DOHH2 (cell line): ENCODE measurements around the gene RAB11B.

ENCODE experiments used
- H3F3A ChIP-seq: fragments of 200-600 bp; sonication (generic), shearing (Covaris generic); 2 replicates; pipeline ENCODE4 v1.6.0; 2016; ENCODE audit warnings: antibody characterized with exemption, mild to moderate bottlenecking; ENCODE audit not compliant: control insufficient read depth, insufficient read depth
- H3K27ac ChIP-seq: fragments of 200-600 bp; sonication (generic); 2 replicates; pipeline ENCODE4 v1.5.1; 2014; ENCODE audit warnings: low read depth, mild to moderate bottlenecking, low read length, moderate library complexity
- H3K27me3 ChIP-seq: fragments of 200-600 bp; sonication (generic); 2 replicates; pipeline ENCODE4 v1.6.1; 2014; ENCODE audit warnings: mild to moderate bottlenecking, low read length, mixed read lengths; ENCODE audit not compliant: control insufficient read depth
- H3K36me3 ChIP-seq: fragments of 200-600 bp; sonication (generic); 2 replicates; pipeline ENCODE4 v1.6.1; 2014; ENCODE audit warnings: mild to moderate bottlenecking, low read length, moderate library complexity, mixed read lengths; ENCODE audit not compliant: control insufficient read depth
- H3K4me1 ChIP-seq: fragments of 200-600 bp; sonication (generic); 2 replicates; pipeline ENCODE4 v1.6.1; 2014; ENCODE audit warnings: mild to moderate bottlenecking, low read length, mixed read lengths; ENCODE audit not compliant: control insufficient read depth
- H3K4me2 ChIP-seq: fragments of 200-600 bp; sonication (generic); 2 replicates; pipeline ENCODE4 v1.6.0; 2014; ENCODE audit warnings: mild to moderate bottlenecking, low read length, moderate library complexity
- H3K4me3 ChIP-seq: fragments of 200-600 bp; sonication (generic); 2 replicates; pipeline ENCODE4 v1.5.1; 2014; ENCODE audit warnings: mild to moderate bottlenecking, low read length, mixed read lengths
- H3K79me2 ChIP-seq: fragments of 200-600 bp; sonication (generic); 2 replicates; pipeline ENCODE4 v1.6.1; 2014; ENCODE audit warnings: mild to moderate bottlenecking, low read length, mixed read lengths; ENCODE audit not compliant: control insufficient read depth
- H3K9me2 ChIP-seq: fragments of 200-600 bp; sonication (generic); replicated peaks from 2 replicates; pipeline ENCODE4 v1.6.1; 2014; ENCODE audit warnings: mild to moderate bottlenecking, low read length, mixed read lengths; ENCODE audit not compliant: control insufficient read depth
- H3K9me3 ChIP-seq: fragments of 200-600 bp; sonication (generic); 2 replicates; pipeline ENCODE4 v1.6.1; 2014; ENCODE audit warnings: antibody characterized with exemption, low read length, mixed read lengths; ENCODE audit not compliant: control insufficient read depth, insufficient read depth
- H4K20me1 ChIP-seq: fragments of 200-600 bp; sonication (generic); 2 replicates; pipeline ENCODE4 v1.6.0; 2014; ENCODE audit warnings: low read depth, mild to moderate bottlenecking, antibody characterized with exemption, low read length, moderate library complexity; ENCODE audit not compliant: control insufficient read depth, insufficient read depth
- EZH2phosphoT487 ChIP-seq: fragments of 200-600 bp; sonication (generic); IDR thresholded peaks from 2 replicates; pipeline ENCODE4 v1.6.1; 2017; ENCODE audit warnings: borderline replicate concordance, mild to moderate bottlenecking, antibody characterized with exemption, low read length, moderate library complexity, mixed read lengths
- TF ChIP-seq, protein P1 (sequence below): fragments of 200-600 bp; sonication (generic); IDR thresholded peaks from one replicate; pipeline ENCODE4 v1.5.1; 2014; ENCODE audit warnings: antibody characterized with exemption, mild to moderate bottlenecking, low read depth, low read length; ENCODE audit not compliant: poor library complexity, severe bottlenecking

RAB11B gene

DNA sequence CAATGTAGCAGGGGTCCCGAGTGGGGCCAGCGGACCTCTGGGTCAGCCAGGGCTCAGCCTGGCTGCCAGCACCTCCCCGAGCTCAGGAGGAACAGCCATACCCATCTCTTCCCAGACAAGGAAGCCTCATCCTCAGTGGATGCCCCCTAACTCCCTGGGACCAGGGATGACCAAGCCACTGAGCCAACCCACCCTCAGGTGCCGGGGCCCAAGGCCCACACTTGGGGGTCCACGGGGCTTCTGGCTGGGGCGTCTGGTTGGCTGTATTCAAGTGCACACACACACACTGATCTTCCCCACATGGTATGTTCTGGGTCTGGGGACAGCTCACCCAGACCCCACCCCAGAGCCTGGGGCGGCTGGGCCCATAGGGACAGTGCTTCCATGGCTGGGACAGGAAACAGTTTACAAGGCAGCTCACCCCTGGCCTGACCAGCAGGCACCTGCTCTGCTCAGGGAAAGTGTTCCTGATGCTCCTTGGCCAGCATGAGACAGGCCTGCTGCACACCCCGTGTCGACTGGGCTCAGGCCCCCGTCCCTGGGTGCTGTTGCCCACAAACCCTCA, 7.7 kb downstream of the RAB11B start:
- H3K4me2 ChIP-seq = no peak overlapping the region
- no peaks in the 10 kb centered on the region for H3K9me3 ChIP-seq
- no peak overlapping the region for H3K4me3 ChIP-seq
- H3K79me2 ChIP-seq = peaks cover 42% of the 10 kb centered on the region
- no peaks in the 10 kb centered on the region for H3K27me3 ChIP-seq
- H3K27ac ChIP-seq = no peak overlapping the region
- H3F3A ChIP-seq = no peaks in the 10 kb centered on the region
- H3K4me1 ChIP-seq = no peaks in the 10 kb centered on the region
- no peaks in the 10 kb centered on the region for H3K9me2 ChIP-seq
- TF ChIP-seq EZH2phosphoT487 = no peak
- TF ChIP-seq, protein P1, sequence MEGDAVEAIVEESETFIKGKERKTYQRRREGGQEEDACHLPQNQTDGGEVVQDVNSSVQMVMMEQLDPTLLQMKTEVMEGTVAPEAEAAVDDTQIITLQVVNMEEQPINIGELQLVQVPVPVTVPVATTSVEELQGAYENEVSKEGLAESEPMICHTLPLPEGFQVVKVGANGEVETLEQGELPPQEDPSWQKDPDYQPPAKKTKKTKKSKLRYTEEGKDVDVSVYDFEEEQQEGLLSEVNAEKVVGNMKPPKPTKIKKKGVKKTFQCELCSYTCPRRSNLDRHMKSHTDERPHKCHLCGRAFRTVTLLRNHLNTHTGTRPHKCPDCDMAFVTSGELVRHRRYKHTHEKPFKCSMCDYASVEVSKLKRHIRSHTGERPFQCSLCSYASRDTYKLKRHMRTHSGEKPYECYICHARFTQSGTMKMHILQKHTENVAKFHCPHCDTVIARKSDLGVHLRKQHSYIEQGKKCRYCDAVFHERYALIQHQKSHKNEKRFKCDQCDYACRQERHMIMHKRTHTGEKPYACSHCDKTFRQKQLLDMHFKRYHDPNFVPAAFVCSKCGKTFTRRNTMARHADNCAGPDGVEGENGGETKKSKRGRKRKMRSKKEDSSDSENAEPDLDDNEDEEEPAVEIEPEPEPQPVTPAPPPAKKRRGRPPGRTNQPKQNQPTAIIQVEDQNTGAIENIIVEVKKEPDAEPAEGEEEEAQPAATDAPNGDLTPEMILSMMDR = no peak
- H4K20me1 ChIP-seq = no peaks in the 10 kb centered on the region; the same call in 1 of the 2 replicates
- H3K36me3 ChIP-seq = peaks cover 4% of the 10 kb centered on the region; the same call in 1 of the 2 replicates

DNA sequence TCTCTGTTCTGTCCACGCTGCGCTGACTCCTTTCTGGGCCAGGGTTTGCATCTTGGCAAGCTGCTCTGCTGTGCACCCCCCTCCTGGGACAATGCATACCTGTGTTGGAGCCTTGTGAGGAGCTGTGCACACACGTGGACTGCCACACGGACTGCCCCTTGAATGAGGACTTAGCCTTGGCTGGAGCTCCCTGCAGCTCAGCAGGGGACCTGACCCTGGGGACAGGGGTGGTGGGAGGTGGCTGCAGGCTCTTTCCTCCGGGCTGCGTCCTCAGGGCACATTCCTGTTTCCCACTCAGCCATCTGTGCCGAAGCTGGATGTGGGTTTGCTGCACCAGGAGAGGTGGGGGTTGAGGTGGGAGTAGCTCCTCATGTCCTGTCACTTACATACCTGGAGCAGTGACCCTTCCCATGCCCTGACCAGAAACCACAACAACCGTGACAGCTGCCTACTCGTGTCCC, 8.2 kb downstream of the RAB11B start:
- H4K20me1 ChIP-seq = no peaks in the 10 kb centered on the region; the same call in 1 of the 2 replicates
- H3K27ac ChIP-seq = no peak overlapping the region
- H3K27me3 ChIP-seq = no peaks in the 10 kb centered on the region
- peaks cover 4% of the 10 kb centered on the region; the same call in 1 of the 2 replicates for H3K36me3 ChIP-seq
- no peaks in the 10 kb centered on the region for H3K4me1 ChIP-seq
- H3F3A ChIP-seq = no peaks in the 10 kb centered on the region
- H3K79me2 ChIP-seq = peaks cover 37% of the 10 kb centered on the region
- no peak overlapping the region for H3K4me3 ChIP-seq
- no peak for TF ChIP-seq EZH2phosphoT487
- TF ChIP-seq, protein P1 = no peak
- no peaks in the 10 kb centered on the region for H3K9me3 ChIP-seq
- H3K4me2 ChIP-seq = no peak overlapping the region
- H3K9me2 ChIP-seq = no peaks in the 10 kb centered on the region

DNA sequence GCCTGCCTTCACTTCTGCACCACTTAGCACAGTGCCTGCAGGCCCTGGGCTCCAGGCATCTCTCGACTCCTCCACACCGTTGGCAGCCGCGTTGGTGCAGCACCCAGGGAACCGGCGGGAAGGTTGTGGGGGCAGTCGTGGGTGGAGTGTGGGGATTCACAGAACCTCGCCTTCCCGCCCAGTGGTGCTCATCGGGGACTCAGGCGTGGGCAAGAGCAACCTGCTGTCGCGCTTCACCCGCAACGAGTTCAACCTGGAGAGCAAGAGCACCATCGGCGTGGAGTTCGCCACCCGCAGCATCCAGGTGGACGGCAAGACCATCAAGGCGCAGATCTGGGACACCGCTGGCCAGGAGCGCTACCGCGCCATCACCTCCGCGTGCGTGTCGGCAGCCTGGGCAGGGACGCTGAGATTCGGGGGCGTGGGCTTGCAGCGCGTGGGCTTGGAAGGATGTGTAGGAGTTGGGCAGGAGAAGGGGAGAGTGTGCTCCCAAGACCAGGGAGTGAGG, 9.6 kb downstream of the RAB11B start:
- H3K4me3 ChIP-seq = no peak overlapping the region
- H3K9me2 ChIP-seq = no peaks in the 10 kb centered on the region
- H3F3A ChIP-seq = no peaks in the 10 kb centered on the region
- H3K27me3 ChIP-seq = no peaks in the 10 kb centered on the region
- no peak overlapping the region for H3K27ac ChIP-seq
- TF ChIP-seq, protein P1 = no peak
- TF ChIP-seq EZH2phosphoT487 = no peak
- no peak overlapping the region for H3K4me2 ChIP-seq
- H3K36me3 ChIP-seq = peaks cover 4% of the 10 kb centered on the region; the same call in 1 of the 2 replicates
- no peaks in the 10 kb centered on the region for H3K9me3 ChIP-seq
- H4K20me1 ChIP-seq = no peaks in the 10 kb centered on the region; the same call in 1 of the 2 replicates
- no peaks in the 10 kb centered on the region for H3K4me1 ChIP-seq
- peaks cover 24% of the 10 kb centered on the region for H3K79me2 ChIP-seq
